Esophagus squamous epithelium (tissue), 5 donors: ENCODE data around the gene HTR6. TPM values are rescaled to one million over a fixed set of nuclear protein-coding genes. Genes with fewer than 3 reads are reported as not detected.
A peak's percentile ranks its signal among the peaks of the same experiment; 100 is the strongest.

Experiments
- DNase-seq: peaks from one replicate; lab custom pipeline; 2025; lab: John Stamatoyannopoulos, UW
- H3K27ac ChIP-seq, 4 donors: fragments of 200-600 bp; sonication (generic); one replicate each; pipeline ENCODE4 v1.5.1; 2016 to 2019; ENCODE audit warnings: mild to moderate bottlenecking in 1 of 4
- H3K27me3 ChIP-seq, 4 donors: fragments of 200-600 bp; sonication (generic); 1 replicate in 3 of 4; 2 replicates in 1 of 4; pipeline versions ENCODE4 v1.5.1 to v1.6.0; 2017 to 2021; ENCODE audit warnings: antibody characterized with exemption in 1 of 4
- H3K36me3 ChIP-seq, 3 donors: fragments of 200-600 bp; sonication (generic); one replicate each; pipeline ENCODE4 v1.5.1; 2016 to 2019
- H3K4me1 ChIP-seq, 3 donors: fragments of 200-600 bp; sonication (generic); one replicate each; pipeline ENCODE4 v1.5.1; 2017 to 2019
- H3K4me3 ChIP-seq, 4 donors: fragments of 200-600 bp; sonication (generic); 1 replicate in 3 of 4; 2 replicates in 1 of 4; pipeline ENCODE4 v1.5.1; 2016 to 2019; ENCODE audit warnings: mild to moderate bottlenecking in 2 of 4, moderate library complexity in 1 of 4
- H3K9me3 ChIP-seq, 3 donors: fragments of 200-600 bp; sonication (generic); one replicate each; pipeline ENCODE4 v1.5.1; 2016 to 2019
- POLR2A ChIP-seq, 4 donors: fragments of 450-650 bp; IDR thresholded peaks; one replicate each; pipeline ENCODE4 v1.6.1; 2017; ENCODE audit warnings: antibody characterized with exemption in 4 of 4, mild to moderate bottlenecking in 4 of 4, moderate library complexity in 3 of 4
- WGBS, 2 donors: methylation state at CpG; one replicate each; pipeline ENCODE4 v1.1.5; 2018; 5-methylcytosine and 5-hydroxymethylcytosine counted together
- intact Hi-C: fragments of 100-400 bp; cut with DNase I; formaldehyde crosslinking; loops from one replicate; pipeline ENCODE4 v1.15.0; 2022
- total RNA-seq, 4 donors: library from RNA; depleted of rRNA; stranded (reverse); fragments of >200 nt; gene quantifications; one replicate each; pipeline ENCODE4 v1.1.0, GENCODE V29; 2016
- TF ChIP-seq, protein P1 (sequence below), 6 experiments: fragments of 450-650 bp in 4 of 6; fragments of 200-600 bp in 2 of 6; sonication (generic) in 2 of 6; IDR thresholded peaks; one replicate each; pipeline ENCODE4 v1.5.1; 2016 to 2019; ENCODE audit warnings: antibody characterized with exemption in 6 of 6, mild to moderate bottlenecking in 4 of 6, moderate library complexity in 4 of 6
- donor health status: DM: yes; HTN: yes; CAD: no.

Gene HTR6
- total RNA-seq, 4 donors from 2014 or later, result not detected

- peaks cover 0 to 13% (median 0%) of the 10 kb centered on the region in 4 donors for H3K27me3 ChIP-seq
- WGBS, 2 donors, result 79 to 84% methylated on average over 13 of the region's 13 CpGs
- no peak for DNase-seq
- H3K36me3 ChIP-seq, result peaks cover 15 to 54% (median 32%) of the 10 kb centered on the region in 3 donors
- H3K27ac ChIP-seq, result peak overlapping the region in 2 of 4 donors; percentile 51 to 60
- TF ChIP-seq, protein P1, sequence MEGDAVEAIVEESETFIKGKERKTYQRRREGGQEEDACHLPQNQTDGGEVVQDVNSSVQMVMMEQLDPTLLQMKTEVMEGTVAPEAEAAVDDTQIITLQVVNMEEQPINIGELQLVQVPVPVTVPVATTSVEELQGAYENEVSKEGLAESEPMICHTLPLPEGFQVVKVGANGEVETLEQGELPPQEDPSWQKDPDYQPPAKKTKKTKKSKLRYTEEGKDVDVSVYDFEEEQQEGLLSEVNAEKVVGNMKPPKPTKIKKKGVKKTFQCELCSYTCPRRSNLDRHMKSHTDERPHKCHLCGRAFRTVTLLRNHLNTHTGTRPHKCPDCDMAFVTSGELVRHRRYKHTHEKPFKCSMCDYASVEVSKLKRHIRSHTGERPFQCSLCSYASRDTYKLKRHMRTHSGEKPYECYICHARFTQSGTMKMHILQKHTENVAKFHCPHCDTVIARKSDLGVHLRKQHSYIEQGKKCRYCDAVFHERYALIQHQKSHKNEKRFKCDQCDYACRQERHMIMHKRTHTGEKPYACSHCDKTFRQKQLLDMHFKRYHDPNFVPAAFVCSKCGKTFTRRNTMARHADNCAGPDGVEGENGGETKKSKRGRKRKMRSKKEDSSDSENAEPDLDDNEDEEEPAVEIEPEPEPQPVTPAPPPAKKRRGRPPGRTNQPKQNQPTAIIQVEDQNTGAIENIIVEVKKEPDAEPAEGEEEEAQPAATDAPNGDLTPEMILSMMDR (IDR thresholded peaks at IDR 0.05), result no peak
- no peak for TF ChIP-seq POLR2A (IDR thresholded peaks at IDR 0.05)
- H3K4me3 ChIP-seq, result no peak overlapping the region
- intact Hi-C loops, result loop anchor here (5.0 to 10.0 kb wide), 3 partner anchors 173 to 403 kb away; partner anchors contain the start of genes CAPZB, EMC1 and MRTO4
- no peaks in the 10 kb centered on the region for H3K9me3 ChIP-seq
- peaks cover 0 to 61% (median 27%) of the 10 kb centered on the region in 3 donors for H3K4me1 ChIP-seq
These were observed 6.5 kb upstream of the HTR6 start for GRCh38 chr1:19658186-19658585.

DNA sequence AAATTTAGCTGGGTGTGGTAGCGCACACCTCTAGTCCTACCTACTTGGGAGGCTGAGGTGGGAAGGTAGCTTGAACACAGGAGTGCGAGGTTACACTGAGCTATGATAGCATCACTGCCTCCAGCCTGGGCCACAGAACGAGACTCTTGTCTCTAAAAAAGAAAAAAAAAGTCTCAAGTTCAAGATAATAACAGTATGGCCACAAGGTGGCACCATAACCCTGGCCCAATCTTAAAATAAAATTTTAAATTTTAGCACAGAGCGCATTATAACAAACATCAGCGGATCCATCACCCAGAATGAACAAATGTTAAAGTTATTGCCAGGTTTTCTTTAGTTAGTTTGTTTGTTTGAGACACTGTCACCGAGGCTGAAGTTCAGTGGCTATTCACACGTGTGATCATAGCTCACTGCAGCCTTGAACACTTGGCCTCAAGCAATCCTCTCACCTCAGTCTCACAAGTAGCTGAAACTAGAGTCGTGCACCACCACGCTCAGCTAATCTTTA lies 2.9 kb upstream of the HTR6 start:
- H3K4me3 ChIP-seq, result no peak overlapping the region
- H3K27ac ChIP-seq, result no peak overlapping the region
- H3K27me3 ChIP-seq, result peaks cover 9 to 49% (median 13%) of the 10 kb centered on the region in 4 donors
- peaks cover 11 to 47% (median 16%) of the 10 kb centered on the region in 3 donors for H3K4me1 ChIP-seq
- H3K36me3 ChIP-seq, result peaks cover 7 to 23% (median 15%) of the 10 kb centered on the region in 3 donors
- 11 to 12% methylated on average over 9 of the region's 9 CpGs for WGBS, 2 donors
- H3K9me3 ChIP-seq, result no peaks in the 10 kb centered on the region
- intact Hi-C loops, result no loop called here
- DNase-seq, result no peak
- no peak for TF ChIP-seq POLR2A (IDR thresholded peaks at IDR 0.05)
- TF ChIP-seq, protein P1 (IDR thresholded peaks at IDR 0.05), result peak; percentile 42 to 76 (median 66)

- WGBS, 2 donors, result 48 to 54% methylated on average over 3 of the region's 3 CpGs
- intact Hi-C loops, result no loop called here
- TF ChIP-seq, protein P1 (IDR thresholded peaks at IDR 0.05), result no peak
- TF ChIP-seq POLR2A (IDR thresholded peaks at IDR 0.05), result no peak
- Histone ChIP-seq H3K4me3 (no peak overlapping the region), H3K36me3 (peaks cover 5 to 17% (median 10%) of the 10 kb centered on the region in 3 donors), H3K27me3 (peaks cover 9 to 54% (median 13%) of the 10 kb centered on the region in 4 donors), H3K27ac (no peak overlapping the region), H3K9me3 (no peaks in the 10 kb centered on the region), H3K4me1 (peaks cover 11 to 47% (median 16%) of the 10 kb centered on the region in 3 donors)
- DNase-seq, result no peak
These were observed 2.4 kb upstream of the HTR6 start for GRCh38 chr1:19662313-19662712.

GRCh38 chr1:19665186-19665495 lies 466 bp downstream of the HTR6 start:
- no peak overlapping the region for H3K27ac ChIP-seq
- TF ChIP-seq POLR2A (IDR thresholded peaks at IDR 0.05), result no peak
- TF ChIP-seq, protein P1 (IDR thresholded peaks at IDR 0.05), result no peak
- intact Hi-C loops, result no loop called here
- H3K36me3 ChIP-seq, result no peaks in the 10 kb centered on the region
- DNase-seq, result no peak
- H3K4me1 ChIP-seq, result peaks cover 5 to 27% (median 16%) of the 10 kb centered on the region in 3 donors
- no peaks in the 10 kb centered on the region for H3K9me3 ChIP-seq
- peaks cover 9 to 79% (median 13%) of the 10 kb centered on the region in 4 donors for H3K27me3 ChIP-seq
- H3K4me3 ChIP-seq, result peak overlapping the region in 3 of 4 donors; percentile 10 to 62 (median 42)
- 0% methylated on average over 17 of the region's 23 CpGs; no CpG with 5 or more reads in 1 of the 2 donors for WGBS, 2 donors
